ENCODE results near the gene HYKK. TPM values are rescaled to one million over a fixed set of nuclear protein-coding genes. Genes with fewer than 3 reads are reported as not detected.

HYKK gene
- total RNA-seq, 1 experiment from 2014 or later = 3.1 TPM

DNA sequence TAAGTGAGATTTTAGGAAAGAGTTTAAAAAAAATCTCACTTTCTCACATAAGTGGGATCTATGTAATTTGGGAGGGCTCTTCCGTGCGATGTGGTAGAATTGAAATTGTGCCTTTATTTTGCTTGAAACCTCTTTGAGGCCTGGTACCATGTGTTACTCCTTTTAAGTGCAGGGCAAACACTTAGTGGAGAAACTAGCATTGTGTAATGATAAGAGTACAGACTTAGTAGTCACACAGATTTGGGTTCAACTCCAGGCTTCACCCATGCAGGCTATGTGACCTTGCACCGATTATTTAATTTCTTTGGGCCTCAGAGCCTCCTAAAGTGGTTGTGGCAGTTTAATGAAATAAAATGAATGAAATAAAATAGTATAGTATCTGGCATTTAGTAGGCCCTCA is 35.3 kb downstream of the HYKK start:
- H3K23ac ChIP-seq (ENCODE audit: insufficient read length, low read depth, low read length) = no peak overlapping the region
- H2AK5ac ChIP-seq (ENCODE audit: insufficient read length, low read length) = no peak overlapping the region
- peak overlapping the region in 1 of 3 experiments; percentile 78; a peak in 2 of 7 replicates for H3K27ac Mint-ChIP-seq
- H2BK20ac ChIP-seq (ENCODE audit: low read depth, low read length, poor library complexity, severe bottlenecking) = no peak overlapping the region
- H4K20me1 ChIP-seq (ENCODE audit: control insufficient read depth, insufficient read depth, insufficient read length) = no peaks in the 10 kb centered on the region
- H3K4ac ChIP-seq (ENCODE audit: low read depth, low read length) = no peak overlapping the region
- H3K4me1 ChIP-seq (ENCODE audit: insufficient read depth, low read length) = no peaks in the 10 kb centered on the region
- peaks cover 5 to 15% of the 10 kb centered on the region in 2 experiments for H3K4me1 Mint-ChIP-seq
- H4K91ac ChIP-seq (ENCODE audit: insufficient read length, low read depth, low read length) = no peak overlapping the region
- no peak overlapping the region for H3K56ac ChIP-seq (ENCODE audit: insufficient read length, low read depth, low read length)
- H3K9me3 Mint-ChIP-seq = no peaks in the 10 kb centered on the region; a peak in 1 of 5 replicates
- no peak overlapping the region for H3K9ac ChIP-seq (ENCODE audit: extremely low read depth, insufficient read length, low read length)
- H2BK120ac ChIP-seq (ENCODE audit: low read depth, low read length, poor library complexity, severe bottlenecking) = no peak overlapping the region
- H2BK15ac ChIP-seq (ENCODE audit: low read depth, low read length) = no peak overlapping the region
- H3K9me3 ChIP-seq (ENCODE audit: control insufficient read depth, low read depth, low read length) = no peaks in the 10 kb centered on the region
- no peak overlapping the region for H3T11ph ChIP-seq (ENCODE audit: low read length)
- no peak overlapping the region for H4K5ac ChIP-seq (ENCODE audit: insufficient read length, low read depth, low read length)
- H3K4me2 ChIP-seq (ENCODE audit: insufficient read depth, insufficient read length, low read length) = no peak overlapping the region
- no peak overlapping the region for H2AFZ ChIP-seq (ENCODE audit: low read length)
- H2BK5ac ChIP-seq (ENCODE audit: insufficient read length, low read length) = no peak overlapping the region
- H3K4me3 Mint-ChIP-seq = peak overlapping the region in 1 of 2 experiments; percentile 38; a peak in 1 of 5 replicates
- no peak for TF ChIP-seq CTCF (conservative IDR thresholded peaks at IDR 0.05)
- peaks cover 7% of the 10 kb centered on the region; the same call in 1 of the 2 replicates for H3K79me2 ChIP-seq (ENCODE audit: insufficient read depth, low read length)
- no peaks in the 10 kb centered on the region for H3K27me3 ChIP-seq (ENCODE audit: insufficient read depth, low read length)
- DNase-seq = no peak
- no peak overlapping the region for H2BK12ac ChIP-seq (ENCODE audit: insufficient read length, low read depth, low read length)
- no peak overlapping the region for H3K18ac ChIP-seq (ENCODE audit: insufficient read length, low read depth, low read length)
- peaks cover 25 to 56% (median 54%) of the 10 kb centered on the region in 3 experiments; a peak in 6 of 7 replicates for H3K36me3 Mint-ChIP-seq (ENCODE audit: insufficient read depth in 1 of 3, low read depth in 3 of 3)
- H3K79me1 ChIP-seq (ENCODE audit: insufficient read depth, low read depth, low read length, poor library complexity, severe bottlenecking) = peaks cover 3% of the 10 kb centered on the region
- H3K27me3 Mint-ChIP-seq (ENCODE audit: low read depth) = no peaks in the 10 kb centered on the region
- no CpG with 5 or more reads among the region's 3 CpGs for WGBS (ENCODE audit: extremely low coverage, insufficient read length, low lambda C conversion rate)
- H4K8ac ChIP-seq (replicated peaks; ENCODE audit: insufficient read length, low read depth, low read length) = no peak overlapping the region
- peaks cover 10% of the 10 kb centered on the region for H3K23me2 ChIP-seq (ENCODE audit: insufficient read length, low read depth, low read length, poor library complexity, severe bottlenecking)
- no peak overlapping the region for H3K27ac ChIP-seq (ENCODE audit: insufficient read length, low read depth, low read length)
- H3K14ac ChIP-seq (ENCODE audit: insufficient read depth, low read length) = no peak overlapping the region
